Hippocampal formation (tissue), 2 donors: ENCODE data around the gene TLCD1.

ENCODE experiments used
- DNase-seq, 2 donors: peaks; one replicate each; lab custom pipeline; 2025; lab: John Stamatoyannopoulos, UW

The TLCD1 gene

GRCh38 chr17:28712705-28713415, 13.2 kb downstream of the TLCD1 start:
- DNase-seq, result no peak

- DNase-seq, result no peak
Measured at GRCh38 chr17:28712032-28712704, 13.9 kb downstream of the TLCD1 start.

- DNase-seq, result no peak
Measured at GRCh38 chr17:28711723-28712031, 14.4 kb downstream of the TLCD1 start, which contains the start of gene PROCA1. TSS of gene PROCA1 (minus strand) at chr17:28711888. CDS start at chr17:28711660, 228 bp downstream.

GRCh38 chr17:28710861-28711722, 14.9 kb downstream of the TLCD1 start:
- peak; percentile 75 to 82 for DNase-seq

GRCh38 chr17:28707339-28707720, 18.7 kb downstream of the TLCD1 start:
- DNase-seq, result no peak

GRCh38 chr17:28706471-28707338, 19.3 kb downstream of the TLCD1 start:
- no peak for DNase-seq

GRCh38 chr17:28705728-28706334, 20.2 kb downstream of the TLCD1 start:
- DNase-seq, result no peak

- no peak for DNase-seq
Measured at GRCh38 chr17:28705074-28705659, 20.9 kb downstream of the TLCD1 start.

GRCh38 chr17:28704219-28704858, 21.7 kb downstream of the TLCD1 start:
- no peak for DNase-seq

- no peak for DNase-seq
Measured at GRCh38 chr17:28703552-28704218, 22.3 kb downstream of the TLCD1 start.

- DNase-seq, result no peak
Measured at GRCh38 chr17:28702752-28703150, 23.3 kb downstream of the TLCD1 start.

GRCh38 chr17:28702026-28702751, 23.8 kb downstream of the TLCD1 start:
- peak; percentile 66 to 78 for DNase-seq

GRCh38 chr17:28700830-28701492, 25.1 kb downstream of the TLCD1 start:
- DNase-seq, result no peak

GRCh38 chr17:28700278-28700677, 25.8 kb downstream of the TLCD1 start:
- DNase-seq, result no peak

GRCh38 chr17:28698253-28698941, 27.6 kb downstream of the TLCD1 start:
- no peak for DNase-seq

- peak in 1 of 2 donors; percentile 35 for DNase-seq
Measured at GRCh38 chr17:28693869-28694268, 32.2 kb downstream of the TLCD1 start.

GRCh38 chr17:28689011-28689410, 37.0 kb downstream of the TLCD1 start:
- no peak for DNase-seq

GRCh38 chr17:28688481-28688880, 37.6 kb downstream of the TLCD1 start:
- no peak for DNase-seq
